AG04449 (cell line): ENCODE data around the gene SLC27A2.

Source experiments
- CTCF ChIA-PET: fragments of 350-600 bp; formaldehyde crosslinking; extraction: SDS; loops from one replicate; lab custom pipeline; 2021; ENCODE audit warnings: antibody characterized with exemption; lab: Yijun Ruan, JAX
- POLR2A ChIA-PET: fragments of 400-600, 350-600 bp; formaldehyde crosslinking; extraction: SDS; loops from one replicate; lab custom pipeline; 2020; ENCODE audit warnings: antibody characterized with exemption, inconsistent platforms; lab: Yijun Ruan, JAX
- DNase-seq: peaks from one replicate; pipeline ENCODE4 v3.0.0-alpha.2; 2010; ENCODE audit warnings: low read depth, low spot score
- H3K4me3 ChIP-seq: 2 replicates; pipeline ENCODE4 v1.5.1; 2011; ENCODE audit warnings: low read depth, mild to moderate bottlenecking, control low read depth, low read length
- TF ChIP-seq, protein P1 (sequence below): IDR thresholded peaks from one replicate; pipeline ENCODE4 v1.5.1; 2011; ENCODE audit warnings: mild to moderate bottlenecking, moderate library complexity, low read length, control low read depth, inconsistent platforms; ENCODE audit not compliant: insufficient read depth; ENCODE audit errors: missing control alignments

SLC27A2 gene

DNA sequence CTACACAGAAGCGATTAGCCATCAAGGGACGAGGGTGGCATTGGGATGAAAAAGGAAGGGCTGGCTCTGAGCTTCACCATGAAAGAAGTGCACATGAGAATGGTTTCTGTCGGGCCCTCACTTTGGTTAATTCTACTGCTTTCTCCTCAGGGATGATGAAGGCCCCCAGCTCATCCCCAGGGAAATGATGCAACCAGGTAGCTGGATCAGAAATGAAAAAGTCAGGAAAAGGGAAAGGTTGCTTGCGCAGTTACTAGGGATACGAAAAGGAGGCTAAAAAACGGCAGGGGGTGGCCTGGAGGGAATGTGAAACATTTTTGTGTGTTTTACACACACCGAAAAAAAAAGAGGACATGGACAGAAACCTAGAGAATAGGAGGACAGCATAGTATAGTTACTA, 1.4 kb upstream of the SLC27A2 start:
- no peak for DNase-seq
- POLR2A ChIA-PET: no interaction called here
- CTCF ChIA-PET: interaction anchor here (1.0 to 1.9 kb wide), 4 partner anchors 11 to 135 kb away, joined by 3 to 6 read pairs (median 4); no protein-coding TSS in a partner anchor
- TF ChIP-seq, protein P1, sequence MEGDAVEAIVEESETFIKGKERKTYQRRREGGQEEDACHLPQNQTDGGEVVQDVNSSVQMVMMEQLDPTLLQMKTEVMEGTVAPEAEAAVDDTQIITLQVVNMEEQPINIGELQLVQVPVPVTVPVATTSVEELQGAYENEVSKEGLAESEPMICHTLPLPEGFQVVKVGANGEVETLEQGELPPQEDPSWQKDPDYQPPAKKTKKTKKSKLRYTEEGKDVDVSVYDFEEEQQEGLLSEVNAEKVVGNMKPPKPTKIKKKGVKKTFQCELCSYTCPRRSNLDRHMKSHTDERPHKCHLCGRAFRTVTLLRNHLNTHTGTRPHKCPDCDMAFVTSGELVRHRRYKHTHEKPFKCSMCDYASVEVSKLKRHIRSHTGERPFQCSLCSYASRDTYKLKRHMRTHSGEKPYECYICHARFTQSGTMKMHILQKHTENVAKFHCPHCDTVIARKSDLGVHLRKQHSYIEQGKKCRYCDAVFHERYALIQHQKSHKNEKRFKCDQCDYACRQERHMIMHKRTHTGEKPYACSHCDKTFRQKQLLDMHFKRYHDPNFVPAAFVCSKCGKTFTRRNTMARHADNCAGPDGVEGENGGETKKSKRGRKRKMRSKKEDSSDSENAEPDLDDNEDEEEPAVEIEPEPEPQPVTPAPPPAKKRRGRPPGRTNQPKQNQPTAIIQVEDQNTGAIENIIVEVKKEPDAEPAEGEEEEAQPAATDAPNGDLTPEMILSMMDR: no peak
- H3K4me3 ChIP-seq: no peak overlapping the region

DNA sequence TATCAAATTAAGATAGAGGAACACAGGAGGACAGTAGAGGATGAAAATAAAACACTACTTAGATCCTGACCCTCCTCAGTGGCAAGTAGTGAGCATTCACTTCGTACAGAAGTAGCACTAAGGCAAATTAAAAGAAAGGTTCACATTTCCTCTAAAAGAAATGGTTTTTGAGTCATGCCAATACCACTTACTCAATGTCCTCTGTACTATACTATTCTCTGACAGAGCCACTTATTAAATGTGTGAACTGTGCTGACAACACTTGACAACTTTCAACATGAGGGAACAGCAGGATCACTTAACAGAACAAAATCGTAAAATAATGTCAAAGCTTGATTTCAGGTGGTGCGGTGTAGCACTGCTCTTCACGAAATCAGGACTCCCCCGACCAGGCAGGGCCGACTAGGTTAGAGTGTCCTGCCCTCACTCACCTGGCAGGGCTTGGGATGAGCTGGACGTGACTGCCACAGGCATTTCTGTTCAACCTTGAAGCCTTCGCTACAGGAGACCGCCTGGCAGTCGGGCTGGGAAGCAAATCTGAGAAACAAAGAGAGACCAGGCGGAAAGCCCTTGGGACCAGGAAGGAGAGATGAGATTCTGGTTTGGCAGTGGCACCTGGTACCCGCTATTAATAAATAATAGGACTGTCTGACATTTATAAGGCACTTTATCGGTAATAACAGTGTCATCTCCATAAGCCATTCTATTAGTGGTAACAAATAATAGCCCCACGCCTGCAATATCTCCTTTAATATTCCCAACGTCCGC, 611 bp upstream of the SLC27A2 start:
- peak overlapping the region; percentile 53 for H3K4me3 ChIP-seq
- ChIA-PET POLR2A (no interaction called here), CTCF (interaction anchor here (1.0 to 1.9 kb wide), 5 partner anchors 12 to 134 kb away, joined by 3 to 6 read pairs (median 4); no protein-coding TSS in a partner anchor)
- TF ChIP-seq, protein P1: no peak
- DNase-seq: no peak

DNA sequence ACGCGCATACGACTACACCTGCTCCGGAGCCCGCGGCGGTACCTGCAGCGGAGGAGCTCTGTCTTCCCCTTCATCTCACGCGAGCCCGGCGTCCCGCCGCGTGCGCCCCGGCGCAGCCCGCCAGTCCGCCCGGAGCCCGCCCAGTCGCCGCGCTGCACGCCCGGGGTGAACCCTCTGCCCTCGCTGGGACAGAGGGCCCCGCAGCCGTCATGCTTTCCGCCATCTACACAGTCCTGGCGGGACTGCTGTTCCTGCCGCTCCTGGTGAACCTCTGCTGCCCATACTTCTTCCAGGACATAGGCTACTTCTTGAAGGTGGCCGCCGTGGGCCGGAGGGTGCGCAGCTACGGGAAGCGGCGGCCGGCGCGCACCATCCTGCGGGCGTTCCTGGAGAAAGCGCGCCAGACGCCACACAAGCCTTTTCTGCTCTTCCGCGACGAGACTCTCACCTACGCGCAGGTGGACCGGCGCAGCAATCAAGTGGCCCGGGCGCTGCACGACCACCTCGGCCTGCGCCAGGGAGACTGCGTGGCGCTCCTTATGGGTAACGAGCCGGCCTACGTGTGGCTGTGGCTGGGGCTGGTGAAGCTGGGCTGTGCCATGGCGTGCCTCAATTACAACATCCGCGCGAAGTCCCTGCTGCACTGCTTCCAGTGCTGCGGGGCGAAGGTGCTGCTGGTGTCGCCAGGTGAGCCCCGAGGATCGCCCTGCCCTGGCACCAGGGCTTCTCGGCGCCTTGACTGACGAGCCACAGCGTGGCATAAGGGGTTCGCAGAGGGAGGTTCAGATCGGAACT, 420 bp downstream of the SLC27A2 start:
- ChIA-PET CTCF (interaction anchor here (1.7 to 1.9 kb wide), 2 partner anchors 13 to 18 kb away, joined by 4 to 5 read pairs; no protein-coding TSS in a partner anchor), POLR2A (no interaction called here)
- TF ChIP-seq, protein P1: no peak
- peak overlapping the region; percentile 53 for H3K4me3 ChIP-seq
- no peak for DNase-seq

DNA sequence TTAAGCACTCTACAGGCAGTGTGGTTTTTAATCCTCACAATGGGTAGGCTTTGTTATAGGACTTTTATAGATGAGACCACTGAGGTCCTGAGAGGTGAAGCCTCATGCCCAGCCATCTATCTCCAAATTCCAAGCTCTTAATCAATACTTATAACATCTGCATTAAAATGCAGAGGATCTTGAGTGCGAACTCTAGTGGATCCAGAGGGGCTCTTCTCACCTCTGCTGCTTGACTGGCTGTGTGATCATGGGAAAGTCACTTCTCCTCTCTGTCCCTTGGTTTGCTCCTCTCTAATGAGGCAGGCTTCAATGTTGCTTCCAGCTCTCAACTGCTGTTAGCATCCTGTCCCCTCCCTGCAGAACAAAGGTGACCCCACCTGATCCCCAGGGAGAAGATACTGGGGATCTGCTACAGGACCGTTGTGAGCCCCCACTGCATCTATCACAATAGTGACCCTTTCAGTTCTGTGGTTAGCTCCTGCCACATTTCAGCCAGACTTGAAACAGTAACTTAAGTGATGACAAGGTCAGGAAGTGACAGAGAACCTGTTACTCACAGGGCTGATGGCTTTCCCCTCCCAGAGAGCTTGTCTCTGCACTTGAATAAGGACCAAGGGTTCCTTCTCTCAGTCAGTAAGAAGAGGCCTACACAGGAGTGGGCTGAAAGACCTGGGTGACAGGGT, 1.3 kb downstream of the SLC27A2 start:
- H3K4me3 ChIP-seq: no peak overlapping the region
- ChIA-PET POLR2A (no interaction called here), CTCF (interaction anchor here (0.8 kb wide), 1 partner anchor 14 kb away, joined by 3 read pairs; no protein-coding TSS in a partner anchor)
- no peak for DNase-seq
- TF ChIP-seq, protein P1: no peak

DNA sequence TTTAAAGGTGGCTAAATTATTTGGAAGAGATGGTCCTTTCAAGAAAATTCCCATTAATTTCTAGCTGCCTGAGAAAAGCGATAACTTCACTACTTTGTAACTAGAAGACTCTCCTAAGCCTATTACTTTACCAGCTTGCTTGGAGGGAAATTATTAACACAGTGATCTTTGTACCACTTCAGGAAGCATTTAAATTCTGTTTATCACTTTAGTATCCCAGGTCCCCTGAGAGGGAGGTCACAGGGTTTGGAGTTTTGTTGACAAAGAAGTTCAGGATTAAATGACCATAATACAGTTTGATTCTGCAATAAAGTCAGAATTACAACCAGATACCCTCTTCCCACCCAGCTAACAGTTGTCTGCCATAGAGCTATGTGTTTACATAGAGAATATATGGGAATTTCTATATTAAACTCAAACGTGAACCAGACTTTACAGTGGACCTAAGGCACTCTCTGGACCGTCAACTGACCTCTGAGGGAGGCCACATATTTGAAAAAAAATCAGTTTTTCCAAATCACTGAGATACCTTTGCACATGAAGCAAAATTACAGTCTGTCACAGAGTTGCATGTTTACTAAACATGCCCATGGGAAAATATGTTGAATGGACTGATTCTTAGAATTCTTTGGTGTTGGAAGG, 3.0 kb downstream of the SLC27A2 start:
- POLR2A ChIA-PET: no interaction called here
- CTCF ChIA-PET: no interaction called here
- no peak overlapping the region for H3K4me3 ChIP-seq
- DNase-seq: no peak
- TF ChIP-seq, protein P1: no peak
